Measurements from ENCODE around the gene TUBGCP6. TPM values are rescaled to one million over a fixed set of nuclear protein-coding genes. Genes with fewer than 3 reads are reported as not detected.

The TUBGCP6 gene
- total RNA-seq, 4 donors from 2014 or later, result 43.8 to 110 (median 73.1) TPM

DNA sequence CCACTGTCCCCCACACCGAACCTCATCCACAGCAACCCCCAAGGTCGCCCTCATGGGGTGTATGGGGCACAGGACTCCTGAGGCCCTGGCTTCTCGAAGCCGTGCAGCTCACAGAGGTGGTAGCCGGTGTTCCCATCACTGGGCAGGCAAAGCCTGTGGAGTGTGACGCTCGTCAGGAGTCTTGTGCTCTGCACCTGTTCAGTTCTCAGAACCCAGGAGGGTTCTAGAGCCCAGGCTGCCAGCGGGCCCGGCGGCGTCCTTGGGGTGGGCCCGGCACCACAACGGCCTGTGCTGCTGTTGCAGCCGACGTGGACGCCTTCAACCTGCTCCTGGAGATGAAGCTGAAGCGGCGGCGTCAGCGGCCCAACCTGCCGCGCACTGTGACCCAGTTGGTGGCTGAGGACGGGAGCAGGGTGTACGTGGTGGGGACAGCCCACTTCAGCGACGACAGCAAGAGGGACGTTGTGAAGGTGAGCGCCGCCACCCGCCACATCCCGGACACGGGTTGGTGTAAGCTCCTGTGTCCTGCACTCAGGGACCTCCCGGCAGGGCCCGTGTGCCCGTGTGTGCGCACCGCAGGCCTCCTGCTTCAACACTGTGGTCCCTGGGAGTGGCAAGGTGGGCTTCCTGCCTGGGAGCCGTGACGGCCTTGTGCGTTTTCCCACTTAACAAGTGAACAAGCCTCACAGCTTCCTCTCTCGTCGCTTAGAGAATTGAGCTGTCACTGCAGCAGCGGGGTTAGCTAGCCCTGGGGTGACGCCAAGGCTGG lies 50.6 kb downstream of the TUBGCP6 start:
- in situ Hi-C loops (cut with MboI; ENCODE audit: low pct_ligation_motif_present in 1 of 4, low pct_unique_long_range_greater_than_20kb in 1 of 4, low sequenced_read_pairs in 3 of 4), result no loop called here
- intact Hi-C loops (cut with DNase I; ENCODE audit: low total_unique reads), result no loop called here
- H3K9me3 ChIP-seq, result no peaks in the 10 kb centered on the region
- TF ChIP-seq POLR2A (IDR thresholded peaks at IDR 0.05), result no peak
- TF ChIP-seq POLR2AphosphoS5 (IDR thresholded peaks at IDR 0.05), result no peak
- TF ChIP-seq, protein P1, sequence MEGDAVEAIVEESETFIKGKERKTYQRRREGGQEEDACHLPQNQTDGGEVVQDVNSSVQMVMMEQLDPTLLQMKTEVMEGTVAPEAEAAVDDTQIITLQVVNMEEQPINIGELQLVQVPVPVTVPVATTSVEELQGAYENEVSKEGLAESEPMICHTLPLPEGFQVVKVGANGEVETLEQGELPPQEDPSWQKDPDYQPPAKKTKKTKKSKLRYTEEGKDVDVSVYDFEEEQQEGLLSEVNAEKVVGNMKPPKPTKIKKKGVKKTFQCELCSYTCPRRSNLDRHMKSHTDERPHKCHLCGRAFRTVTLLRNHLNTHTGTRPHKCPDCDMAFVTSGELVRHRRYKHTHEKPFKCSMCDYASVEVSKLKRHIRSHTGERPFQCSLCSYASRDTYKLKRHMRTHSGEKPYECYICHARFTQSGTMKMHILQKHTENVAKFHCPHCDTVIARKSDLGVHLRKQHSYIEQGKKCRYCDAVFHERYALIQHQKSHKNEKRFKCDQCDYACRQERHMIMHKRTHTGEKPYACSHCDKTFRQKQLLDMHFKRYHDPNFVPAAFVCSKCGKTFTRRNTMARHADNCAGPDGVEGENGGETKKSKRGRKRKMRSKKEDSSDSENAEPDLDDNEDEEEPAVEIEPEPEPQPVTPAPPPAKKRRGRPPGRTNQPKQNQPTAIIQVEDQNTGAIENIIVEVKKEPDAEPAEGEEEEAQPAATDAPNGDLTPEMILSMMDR (IDR thresholded peaks at IDR 0.05), result no peak
- no peak for TF ChIP-seq EP300 (IDR thresholded peaks at IDR 0.05; ENCODE audit: low read depth)
- no peaks in the 10 kb centered on the region for H3K27me3 ChIP-seq
- H3K36me3 ChIP-seq, result peaks cover 0 to 6% (median 2%) of the 10 kb centered on the region in 4 donors
- peaks cover 21 to 38% (median 32%) of the 10 kb centered on the region in 4 donors for H3K4me1 ChIP-seq
- no peak for DNase-seq
- no peak overlapping the region for H3K27ac ChIP-seq
- H3K4me3 ChIP-seq, result no peak overlapping the region
- 91% methylated on average over 31 of the region's 44 CpGs; no CpG with 5 or more reads in 1 of the 2 donors for WGBS, 2 donors (ENCODE audit: low coverage in 1 of 2)

DNA sequence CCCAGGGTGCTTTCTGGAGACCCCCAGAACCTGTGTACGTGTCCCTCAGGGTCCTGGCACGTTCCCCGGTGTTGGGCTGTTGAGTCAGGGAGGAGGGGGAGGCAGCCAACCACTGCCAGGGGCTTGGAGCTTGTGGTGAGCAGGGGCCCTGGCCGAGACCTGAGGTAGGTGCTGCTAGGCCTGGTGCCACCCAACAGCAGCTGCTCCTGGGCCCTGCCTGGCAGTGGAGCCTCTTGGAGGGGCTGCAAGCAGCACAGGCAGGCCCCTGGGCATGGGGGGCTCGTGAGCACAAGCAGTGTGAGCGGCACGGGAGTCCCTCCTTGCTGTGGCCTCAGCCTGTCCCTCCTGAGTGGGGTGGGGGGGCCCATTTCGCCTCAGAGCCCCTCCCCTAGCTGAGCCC lies 51.2 kb downstream of the TUBGCP6 start:
- H3K27ac ChIP-seq, result no peak overlapping the region
- peaks cover 24 to 44% (median 38%) of the 10 kb centered on the region in 4 donors for H3K4me1 ChIP-seq
- no peaks in the 10 kb centered on the region for H3K9me3 ChIP-seq
- no peak overlapping the region for H3K4me3 ChIP-seq
- H3K27me3 ChIP-seq, result no peaks in the 10 kb centered on the region
- peaks cover 0 to 6% (median 2%) of the 10 kb centered on the region in 4 donors for H3K36me3 ChIP-seq
- in situ Hi-C loops (cut with MboI; ENCODE audit: low pct_ligation_motif_present in 1 of 4, low pct_unique_long_range_greater_than_20kb in 1 of 4, low sequenced_read_pairs in 3 of 4), result no loop called here
- WGBS, 2 donors (ENCODE audit: low coverage in 1 of 2), result 93% methylated on average over 2 of the region's 8 CpGs; no CpG with 5 or more reads in 1 of the 2 donors
- intact Hi-C loops (cut with DNase I; ENCODE audit: low total_unique reads), result no loop called here
- TF ChIP-seq POLR2A (IDR thresholded peaks at IDR 0.05) (no peak), EP300 (IDR thresholded peaks at IDR 0.05; ENCODE audit: low read depth) (no peak), POLR2AphosphoS5 (IDR thresholded peaks at IDR 0.05) (no peak)
- TF ChIP-seq, protein P1 (IDR thresholded peaks at IDR 0.05), result no peak
- DNase-seq, result no peak

DNA sequence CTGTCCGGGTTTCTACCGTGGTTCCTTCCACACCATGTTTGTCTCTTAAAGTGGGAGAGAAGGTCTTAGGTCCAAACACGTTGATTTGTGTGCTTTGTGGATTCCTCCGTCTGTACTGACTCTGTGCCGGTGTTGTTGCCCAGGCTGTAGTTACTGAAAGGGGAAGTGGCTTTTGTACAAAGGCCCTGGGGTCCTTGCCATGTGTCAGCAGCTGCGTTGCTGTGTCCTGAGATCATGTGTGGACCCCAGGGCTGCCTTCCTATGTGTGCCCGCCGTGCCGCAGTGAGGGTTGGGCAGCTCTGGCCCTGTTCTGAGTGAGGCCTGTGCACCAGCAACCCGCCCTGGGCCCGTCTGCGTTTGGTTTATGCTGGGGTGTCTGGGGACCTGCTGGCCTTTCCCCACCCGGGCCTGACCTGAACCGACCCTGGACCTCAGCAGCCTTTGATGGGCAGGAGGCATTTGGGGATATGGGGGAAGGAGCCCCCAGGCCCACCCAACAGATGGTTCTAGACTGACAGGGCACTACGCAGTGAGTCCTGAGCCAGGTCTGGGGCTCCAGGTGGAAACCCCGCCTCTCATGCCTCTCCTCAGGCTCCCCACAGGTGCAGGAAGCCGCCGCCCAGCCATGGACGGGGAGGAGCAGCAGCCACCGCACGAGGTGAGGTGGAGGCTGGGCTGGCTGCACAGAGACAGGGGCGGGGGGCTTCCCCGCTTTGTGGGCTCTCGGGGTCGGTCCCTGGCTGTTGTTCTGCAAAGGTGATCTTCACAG lies 52.2 kb downstream of the TUBGCP6 start:
- H3K36me3 ChIP-seq, result peaks cover 0 to 6% (median 2%) of the 10 kb centered on the region in 4 donors
- H3K27me3 ChIP-seq, result no peaks in the 10 kb centered on the region
- TF ChIP-seq POLR2A (IDR thresholded peaks at IDR 0.05), result no peak
- no peak for TF ChIP-seq EP300 (IDR thresholded peaks at IDR 0.05; ENCODE audit: low read depth)
- TF ChIP-seq, protein P1 (IDR thresholded peaks at IDR 0.05), result no peak
- peak in 1 of 3 donors; percentile 10 for TF ChIP-seq POLR2AphosphoS5 (IDR thresholded peaks at IDR 0.05)
- peaks cover 24 to 54% (median 43%) of the 10 kb centered on the region in 4 donors for H3K4me1 ChIP-seq
- peak; percentile 64 for DNase-seq
- H3K9me3 ChIP-seq, result no peaks in the 10 kb centered on the region
- peak overlapping the region; percentile 80 to 93 (median 88) for H3K27ac ChIP-seq
- WGBS, 2 donors (ENCODE audit: low coverage in 1 of 2), result 64% methylated on average over 18 of the region's 25 CpGs; no CpG with 5 or more reads in 1 of the 2 donors
- in situ Hi-C loops (cut with MboI; ENCODE audit: low pct_ligation_motif_present in 1 of 4, low pct_unique_long_range_greater_than_20kb in 1 of 4, low sequenced_read_pairs in 3 of 4) (no loop called here), intact Hi-C loops (cut with DNase I; ENCODE audit: low total_unique reads) (no loop called here)
- H3K4me3 ChIP-seq, result no peak overlapping the region

Data from transverse colon (tissue), 4 donors.